ENCODE data around the gene MAPKBP1. TPM values are rescaled to one million over a fixed set of nuclear protein-coding genes. Genes with fewer than 3 reads are reported as not detected.

The MAPKBP1 gene
- total RNA-seq, 4 donors from 2014 or later, result 18.4 to 37.6 (median 29.8) TPM

GRCh38 chr15:41825572-41826535, 51.6 kb downstream of the MAPKBP1 start:
- Histone ChIP-seq H3K9me3 (no peaks in the 10 kb centered on the region), H3K36me3 (peaks cover 35 to 57% (median 41%) of the 10 kb centered on the region in 3 donors), H3K27ac (peak overlapping the region in 3 of 4 donors; percentile 43 to 97 (median 94)), H3K27me3 (no peaks in the 10 kb centered on the region), H3K4me3 (no peak overlapping the region), H3K4me1 (peaks cover 19 to 44% (median 27%) of the 10 kb centered on the region in 3 donors)
- 72 to 75% methylated on average over 7 to 9 of the region's 13 CpGs for WGBS, 2 donors
- no peak for DNase-seq
- TF ChIP-seq POLR2A (IDR thresholded peaks at IDR 0.05), result no peak
- no peak for TF ChIP-seq CTCF (IDR thresholded peaks at IDR 0.05)
- intact Hi-C loops (cut with DNase I), result no loop called here

GRCh38 chr15:41827290-41827879, 53.1 kb downstream of the MAPKBP1 start:
- Histone ChIP-seq H3K27ac (peak overlapping the region; percentile 89 to 97 (median 92)), H3K27me3 (no peaks in the 10 kb centered on the region), H3K4me3 (peak overlapping the region; percentile 61 to 86 (median 77)), H3K4me1 (peaks cover 26 to 56% (median 42%) of the 10 kb centered on the region in 3 donors), H3K36me3 (peaks cover 22 to 57% (median 33%) of the 10 kb centered on the region in 3 donors), H3K9me3 (no peaks in the 10 kb centered on the region)
- WGBS, 2 donors, result 1 to 4% methylated on average over 19 to 32 of the region's 37 CpGs
- no peak for DNase-seq
- intact Hi-C loops (cut with DNase I), result no loop called here
- TF ChIP-seq POLR2A (IDR thresholded peaks at IDR 0.05) (no peak), CTCF (IDR thresholded peaks at IDR 0.05) (no peak)

DNA sequence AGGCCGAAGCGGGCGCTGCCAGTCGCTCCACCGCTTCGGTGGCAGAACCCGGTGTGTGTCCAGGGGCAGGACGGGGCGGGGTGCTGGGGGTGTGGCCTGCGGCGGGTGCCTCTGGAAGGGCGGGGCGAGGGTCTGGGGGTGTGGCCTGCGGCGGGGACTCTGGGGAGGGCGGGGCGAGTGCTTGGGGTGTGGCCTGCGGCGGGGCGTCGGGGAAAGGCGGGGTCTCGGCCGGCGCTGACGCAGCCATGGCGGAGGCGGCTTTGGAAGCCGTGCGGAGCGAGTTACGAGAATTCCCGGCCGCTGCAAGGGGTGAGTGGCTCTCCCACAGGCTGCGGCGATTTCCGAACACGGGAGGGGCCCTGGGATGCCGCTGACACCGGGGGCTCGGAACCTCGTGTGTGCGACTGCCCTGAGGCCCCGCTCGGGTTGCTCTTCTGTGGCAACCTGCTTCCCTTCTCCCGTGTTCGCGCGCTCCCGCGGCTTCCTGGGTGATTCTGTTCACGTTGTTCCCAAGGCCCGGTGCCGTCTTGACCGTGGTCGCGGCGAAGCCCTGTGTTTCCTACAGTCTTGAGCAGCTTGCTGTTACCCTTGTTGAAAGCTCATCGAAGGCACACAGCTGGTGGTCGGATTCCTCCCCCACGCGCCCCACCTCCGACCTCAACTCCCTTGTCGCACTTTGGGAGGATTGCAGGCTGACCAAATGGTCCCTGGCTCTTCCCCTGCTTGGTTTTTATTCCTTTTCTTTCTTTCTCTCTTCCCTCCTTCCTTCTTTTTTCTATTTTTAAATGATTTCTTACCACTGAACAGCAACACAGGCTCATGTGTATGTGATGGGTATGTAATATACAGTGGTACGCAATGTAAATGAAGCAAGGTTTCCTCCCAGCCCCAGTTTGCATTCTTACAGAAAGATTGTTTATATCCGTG, 53.9 kb downstream of the MAPKBP1 start, which contains the start of gene JMJD7:
Gene JMJD7 (plus strand): TSS at position 213 of the 927 bp plus-strand sequence. CDS start 33 bp downstream, at position 246.
- peak within 1 kb of the TSS; percentile 61 to 86 (median 77) for H3K4me3 ChIP-seq
- H3K9me3 ChIP-seq, result no peaks in the 10 kb centered on the region
- intact Hi-C loops (cut with DNase I), result no loop called here
- peak within 1 kb of the TSS; percentile 89 to 97 (median 92) for H3K27ac ChIP-seq
- H3K27me3 ChIP-seq, result no peaks in the 10 kb centered on the region
- peak; percentile 74 for DNase-seq
- H3K4me1 ChIP-seq, result peaks cover 28 to 63% (median 44%) of the 10 kb centered on the region in 3 donors
- WGBS, 2 donors, result 0 to 1% methylated on average over 19 to 22 of the region's 66 CpGs
- peak in 1 of 6 experiments; percentile 5 for TF ChIP-seq CTCF (IDR thresholded peaks at IDR 0.05)
- TF ChIP-seq POLR2A (IDR thresholded peaks at IDR 0.05), result peak in 3 of 4 donors; percentile 68 to 87 (median 77)
- H3K36me3 ChIP-seq, result peaks cover 14 to 52% (median 25%) of the 10 kb centered on the region in 3 donors

DNA sequence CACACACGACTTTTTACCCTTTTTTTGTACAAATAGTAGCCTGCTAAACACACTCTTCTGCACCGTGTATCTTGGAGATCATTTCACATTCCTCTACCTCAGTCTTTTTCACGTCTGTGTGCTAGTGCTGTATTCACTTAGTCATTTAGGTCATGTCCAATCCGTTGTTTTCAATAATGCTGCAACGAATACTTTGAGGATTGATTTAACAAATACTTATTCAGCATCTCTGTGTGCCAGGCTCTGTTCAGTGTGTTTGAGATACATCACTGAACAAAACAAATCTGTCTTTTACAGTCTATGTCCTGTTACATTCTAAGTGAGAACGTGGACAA, 54.5 kb downstream of the MAPKBP1 start:
- Histone ChIP-seq H3K4me1 (peaks cover 28 to 69% (median 49%) of the 10 kb centered on the region in 3 donors), H3K27ac (peak overlapping the region; percentile 89 to 97 (median 92)), H3K27me3 (no peaks in the 10 kb centered on the region), H3K36me3 (peaks cover 8 to 45% (median 19%) of the 10 kb centered on the region in 3 donors), H3K9me3 (no peaks in the 10 kb centered on the region), H3K4me3 (peak overlapping the region; percentile 61 to 86 (median 77))
- no peak for TF ChIP-seq POLR2A (IDR thresholded peaks at IDR 0.05)
- no peak for TF ChIP-seq CTCF (IDR thresholded peaks at IDR 0.05)
- intact Hi-C loops (cut with DNase I), result no loop called here
- WGBS, 2 donors, result 4 to 24% methylated on average over 6 of the region's 6 CpGs
- no peak for DNase-seq
